ENCODE measurements around the gene ANK3.
A peak's percentile ranks its signal among the peaks of the same experiment; 100 is the strongest.

DNA sequence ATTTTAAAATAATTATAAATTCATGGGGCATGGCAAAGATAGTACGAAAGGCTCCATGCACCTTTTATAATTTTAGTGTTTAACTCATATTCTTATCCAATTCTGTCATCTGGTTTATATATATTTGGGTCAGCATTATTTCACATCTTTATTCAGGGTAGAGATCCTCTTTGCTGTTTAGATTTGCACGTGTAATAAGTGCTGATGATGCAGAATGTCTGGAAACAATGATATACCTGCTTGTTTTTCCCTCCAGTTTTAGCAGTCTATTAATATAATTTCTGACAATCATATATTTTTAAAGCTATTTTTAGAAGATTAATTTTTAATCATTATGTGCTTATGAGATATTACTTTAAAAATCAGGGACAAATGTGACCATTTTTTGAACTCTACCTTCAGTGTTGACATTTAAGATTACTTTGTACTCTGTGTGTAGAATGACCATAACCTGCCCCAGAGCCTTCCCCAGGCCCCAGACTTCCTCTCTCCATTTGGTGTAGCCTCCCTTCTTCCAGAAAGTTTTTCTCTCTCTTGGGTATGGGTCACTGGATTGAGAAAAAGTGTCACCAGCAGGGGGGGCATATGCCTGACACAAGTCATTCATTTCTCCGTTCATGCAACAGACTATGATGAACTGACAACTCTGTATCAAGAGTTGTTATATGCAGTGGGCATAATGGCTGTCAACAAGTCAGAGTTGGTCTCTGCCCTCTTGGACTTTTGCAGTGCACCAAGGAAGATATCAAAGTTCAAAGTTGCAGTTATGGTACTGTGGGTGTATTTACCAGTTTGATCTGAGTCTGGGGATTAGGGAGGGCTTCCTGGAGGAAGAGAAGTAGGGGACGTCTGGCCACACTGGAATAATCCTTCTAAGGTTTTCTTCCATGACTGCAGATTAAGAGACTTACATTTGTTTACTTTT, 290.7 kb downstream of the ANK3 start:
- TF ChIP-seq, protein P1, sequence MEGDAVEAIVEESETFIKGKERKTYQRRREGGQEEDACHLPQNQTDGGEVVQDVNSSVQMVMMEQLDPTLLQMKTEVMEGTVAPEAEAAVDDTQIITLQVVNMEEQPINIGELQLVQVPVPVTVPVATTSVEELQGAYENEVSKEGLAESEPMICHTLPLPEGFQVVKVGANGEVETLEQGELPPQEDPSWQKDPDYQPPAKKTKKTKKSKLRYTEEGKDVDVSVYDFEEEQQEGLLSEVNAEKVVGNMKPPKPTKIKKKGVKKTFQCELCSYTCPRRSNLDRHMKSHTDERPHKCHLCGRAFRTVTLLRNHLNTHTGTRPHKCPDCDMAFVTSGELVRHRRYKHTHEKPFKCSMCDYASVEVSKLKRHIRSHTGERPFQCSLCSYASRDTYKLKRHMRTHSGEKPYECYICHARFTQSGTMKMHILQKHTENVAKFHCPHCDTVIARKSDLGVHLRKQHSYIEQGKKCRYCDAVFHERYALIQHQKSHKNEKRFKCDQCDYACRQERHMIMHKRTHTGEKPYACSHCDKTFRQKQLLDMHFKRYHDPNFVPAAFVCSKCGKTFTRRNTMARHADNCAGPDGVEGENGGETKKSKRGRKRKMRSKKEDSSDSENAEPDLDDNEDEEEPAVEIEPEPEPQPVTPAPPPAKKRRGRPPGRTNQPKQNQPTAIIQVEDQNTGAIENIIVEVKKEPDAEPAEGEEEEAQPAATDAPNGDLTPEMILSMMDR (conservative IDR thresholded peaks at IDR 0.05; ENCODE audit: low read depth in 2 of 2): peak; percentile 57 to 65
- TF ChIP-seq EZH2phosphoT487 (IDR thresholded peaks at IDR 0.05; ENCODE audit: unreplicated experiment) (no peak), EZH2 (IDR thresholded peaks at IDR 0.05; ENCODE audit: low read depth, unreplicated experiment) (no peak)

Measured in GM23338 (cell line).